ENCODE data around the gene ABHD17B. TPM values are rescaled to one million over a fixed set of nuclear protein-coding genes. Genes with fewer than 3 reads are reported as not detected.
"Not testable (repeated sequence)": the region's sequence is repeated elsewhere in the genome, so short reads cannot be mapped to it uniquely, and the experiment has no call there.

Gene ABHD17B
- polyA plus RNA-seq (2013), result 50.8 TPM

GRCh38 chr9:71911061-71911907, at the start of gene ABHD17B, which contains the start of gene C9orf85:
TSS of gene ABHD17B (minus strand) at chr9:71911193. CDS start at chr9:71875080, 36,113 bp downstream.
TSS of gene C9orf85 (plus strand) at chr9:71911639. CDS start at chr9:71911735, 96 bp downstream.
- peaks cover 18 to 43% (median 26%) of the 10 kb centered on the region in 4 experiments for H3K4me1 ChIP-seq (ENCODE audit: control extremely low read depth in 1 of 4, control insufficient read depth in 4 of 4, insufficient read depth in 4 of 4, low read length in 3 of 4)
- H3K27ac ChIP-seq (ENCODE audit: insufficient read depth in 1 of 2, low read depth in 1 of 2, low read length in 2 of 2, poor library complexity in 1 of 2, severe bottlenecking in 2 of 2), result peak within 1 kb of the TSS; percentile 80 to 90
- CTCF ChIA-PET, result interaction anchor here (0.7 to 1.5 kb wide), 9 partner anchors 12 to 105 kb away, joined by 3 to 7 read pairs (median 3); no protein-coding TSS in a partner anchor
- 0% methylated on average over 34 of the region's 45 CpGs for WGBS (ENCODE audit: insufficient coverage)
- POLR2A ChIA-PET, result interaction anchor here (0.5 to 1.2 kb wide), 7 partner anchors 10 to 142 kb away, joined by 3 to 5 read pairs (median 3); partner anchors contain the start of gene CEMIP2
- no peaks in the 10 kb centered on the region for H3K27me3 ChIP-seq (replicated peaks in 2 of 5; ENCODE audit: control insufficient read depth in 4 of 5, insufficient read depth in 5 of 5, low read length in 4 of 5)
- H3K4me3 ChIP-seq (ENCODE audit: control insufficient read depth in 1 of 7, extremely low read depth in 1 of 7, insufficient read depth in 4 of 7, low read depth in 2 of 7, low read length in 6 of 7), result peak within 1 kb of the TSS; percentile 93 to 99 (median 98)
- peak; percentile 99 to 100 (median 99) for DNase-seq
- peaks cover 0 to 3% (median 0%) of the 10 kb centered on the region in 4 experiments for H3K36me3 ChIP-seq (ENCODE audit: control insufficient read depth in 4 of 4, insufficient read depth in 4 of 4, low read length in 3 of 4)
- H3K9me3 ChIP-seq (ENCODE audit: control extremely low read depth in 1 of 5, control insufficient read depth in 4 of 5, insufficient read depth in 2 of 5, low read depth in 1 of 5, low read length in 4 of 5), result no peaks in the 10 kb centered on the region

GRCh38 chr9:71955300-71955915, 44.4 kb upstream of the ABHD17B start:
- Histone ChIP-seq H3K4me3 (ENCODE audit: control insufficient read depth in 1 of 7, extremely low read depth in 1 of 7, insufficient read depth in 4 of 7, low read depth in 2 of 7, low read length in 6 of 7) (no peak overlapping the region), H3K27me3 (replicated peaks in 2 of 5; ENCODE audit: control insufficient read depth in 4 of 5, insufficient read depth in 5 of 5, low read length in 4 of 5) (no peaks in the 10 kb centered on the region), H3K27ac (ENCODE audit: insufficient read depth in 1 of 2, low read depth in 1 of 2, low read length in 2 of 2, poor library complexity in 1 of 2, severe bottlenecking in 2 of 2) (no peak overlapping the region), H3K4me1 (ENCODE audit: control extremely low read depth in 1 of 4, control insufficient read depth in 4 of 4, insufficient read depth in 4 of 4, low read length in 3 of 4) (no peaks in the 10 kb centered on the region), H3K9me3 (ENCODE audit: control extremely low read depth in 1 of 5, control insufficient read depth in 4 of 5, insufficient read depth in 2 of 5, low read depth in 1 of 5, low read length in 4 of 5) (no peaks in the 10 kb centered on the region), H3K36me3 (ENCODE audit: control insufficient read depth in 4 of 4, insufficient read depth in 4 of 4, low read length in 3 of 4) (peaks cover 2 to 10% (median 6%) of the 10 kb centered on the region in 4 experiments)
- CTCF ChIA-PET, result no interaction called here
- no peak for DNase-seq
- POLR2A ChIA-PET, result interaction anchor here (0.7 kb wide), 1 partner anchor 43 kb away, joined by 6 read pairs; no protein-coding TSS in a partner anchor
- 92% methylated on average over 1 of the region's 1 CpG for whole genome bisulfite sequencing (ENCODE audit: insufficient coverage)

GRCh38 chr9:71954652-71955051, 43.7 kb upstream of the ABHD17B start:
- POLR2A ChIA-PET; H3K27ac ChIP-seq (ENCODE audit: insufficient read depth in 1 of 2, low read depth in 1 of 2, low read length in 2 of 2, poor library complexity in 1 of 2, severe bottlenecking in 2 of 2): not testable (repeated sequence)
- CTCF ChIA-PET, result interaction anchor here (0.7 to 1.1 kb wide), 2 partner anchors 38 to 670 kb away, joined by 3 read pairs; no protein-coding TSS in a partner anchor

GRCh38 chr9:71944754-71945375, 33.9 kb upstream of the ABHD17B start:
- DNase-seq, result no peak
- ChIA-PET CTCF (interaction anchor here (0.6 to 1.4 kb wide), 3 partner anchors 13 to 361 kb away, joined by 3 read pairs; no protein-coding TSS in a partner anchor), POLR2A (no interaction called here)
- no peak overlapping the region for H3K27ac ChIP-seq (ENCODE audit: insufficient read depth in 1 of 2, low read depth in 1 of 2, low read length in 2 of 2, poor library complexity in 1 of 2, severe bottlenecking in 2 of 2)
- H3K4me1 ChIP-seq (ENCODE audit: control extremely low read depth in 1 of 4, control insufficient read depth in 4 of 4, insufficient read depth in 4 of 4, low read length in 3 of 4), result no peaks in the 10 kb centered on the region
- no peaks in the 10 kb centered on the region for H3K9me3 ChIP-seq (ENCODE audit: control extremely low read depth in 1 of 5, control insufficient read depth in 4 of 5, insufficient read depth in 2 of 5, low read depth in 1 of 5, low read length in 4 of 5)
- H3K4me3 ChIP-seq (ENCODE audit: control insufficient read depth in 1 of 7, extremely low read depth in 1 of 7, insufficient read depth in 4 of 7, low read depth in 2 of 7, low read length in 6 of 7), result no peak overlapping the region
- whole genome bisulfite sequencing (ENCODE audit: insufficient coverage), result no CpG with 5 or more reads among the region's 2 CpGs
- no peaks in the 10 kb centered on the region for H3K27me3 ChIP-seq (replicated peaks in 2 of 5; ENCODE audit: control insufficient read depth in 4 of 5, insufficient read depth in 5 of 5, low read length in 4 of 5)
- H3K36me3 ChIP-seq (ENCODE audit: control insufficient read depth in 4 of 4, insufficient read depth in 4 of 4, low read length in 3 of 4), result peaks cover 3 to 7% (median 3%) of the 10 kb centered on the region in 4 experiments

More at GRCh38 chr9:71954652-71955051, 43.7 kb upstream of the ABHD17B start:
- H3K9me3 ChIP-seq (ENCODE audit: control extremely low read depth in 1 of 5, control insufficient read depth in 4 of 5, insufficient read depth in 2 of 5, low read depth in 1 of 5, low read length in 4 of 5); H3K4me3 ChIP-seq (ENCODE audit: control insufficient read depth in 1 of 7, extremely low read depth in 1 of 7, insufficient read depth in 4 of 7, low read depth in 2 of 7, low read length in 6 of 7); DNase-seq; H3K4me1 ChIP-seq (ENCODE audit: control extremely low read depth in 1 of 4, control insufficient read depth in 4 of 4, insufficient read depth in 4 of 4, low read length in 3 of 4); H3K27me3 ChIP-seq (replicated peaks in 2 of 5; ENCODE audit: control insufficient read depth in 4 of 5, insufficient read depth in 5 of 5, low read length in 4 of 5): not testable (repeated sequence)
- H3K36me3 ChIP-seq (ENCODE audit: control insufficient read depth in 4 of 4, insufficient read depth in 4 of 4, low read length in 3 of 4), result peaks cover 2 to 12% (median 8%) of the 10 kb centered on the region in 4 experiments
- WGBS (ENCODE audit: insufficient coverage), result 92% methylated on average over 2 of the region's 2 CpGs

- ChIA-PET CTCF (no interaction called here), POLR2A (interaction anchor here (0.6 kb wide), 1 partner anchor 466 kb away, joined by 3 read pairs; no protein-coding TSS in a partner anchor)
- H3K27me3 ChIP-seq (replicated peaks in 2 of 5; ENCODE audit: control insufficient read depth in 4 of 5, insufficient read depth in 5 of 5, low read length in 4 of 5), result no peaks in the 10 kb centered on the region
- H3K4me3 ChIP-seq (ENCODE audit: control insufficient read depth in 1 of 7, extremely low read depth in 1 of 7, insufficient read depth in 4 of 7, low read depth in 2 of 7, low read length in 6 of 7), result no peak overlapping the region
- H3K4me1 ChIP-seq (ENCODE audit: control extremely low read depth in 1 of 4, control insufficient read depth in 4 of 4, insufficient read depth in 4 of 4, low read length in 3 of 4), result no peaks in the 10 kb centered on the region
- no peaks in the 10 kb centered on the region for H3K9me3 ChIP-seq (ENCODE audit: control extremely low read depth in 1 of 5, control insufficient read depth in 4 of 5, insufficient read depth in 2 of 5, low read depth in 1 of 5, low read length in 4 of 5)
- 100% methylated on average over 2 of the region's 2 CpGs for WGBS (ENCODE audit: insufficient coverage)
- no peak for DNase-seq
- H3K36me3 ChIP-seq (ENCODE audit: control insufficient read depth in 4 of 4, insufficient read depth in 4 of 4, low read length in 3 of 4), result no peaks in the 10 kb centered on the region
- no peak overlapping the region for H3K27ac ChIP-seq (ENCODE audit: insufficient read depth in 1 of 2, low read depth in 1 of 2, low read length in 2 of 2, poor library complexity in 1 of 2, severe bottlenecking in 2 of 2)
These were observed 31.1 kb upstream of the ABHD17B start for GRCh38 chr9:71941998-71942567.

DNA sequence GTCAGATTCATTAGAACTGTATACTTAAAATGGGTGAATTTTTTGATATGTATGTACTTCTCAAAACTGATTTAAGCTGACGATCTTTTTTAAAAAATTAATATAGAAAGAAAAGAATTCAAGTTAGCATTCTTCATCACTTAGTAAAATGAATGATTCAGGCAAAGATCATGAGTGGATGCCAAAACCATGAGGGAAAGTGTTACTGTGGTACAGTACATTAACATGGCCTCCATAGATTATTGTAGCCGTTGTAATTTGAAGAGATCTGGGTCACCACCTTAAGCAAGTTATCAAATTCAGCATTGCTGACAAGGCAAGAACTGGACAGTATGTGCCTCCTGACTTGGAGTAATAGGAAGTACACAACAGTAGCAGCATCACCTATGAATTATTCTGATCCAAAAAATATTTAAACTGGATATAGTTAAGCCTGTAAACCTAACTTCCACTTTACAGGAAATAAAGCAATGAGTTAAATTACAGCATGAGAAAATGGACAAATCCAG, 30.1 kb upstream of the ABHD17B start:
- Histone ChIP-seq H3K9me3 (ENCODE audit: control extremely low read depth in 1 of 5, control insufficient read depth in 4 of 5, insufficient read depth in 2 of 5, low read depth in 1 of 5, low read length in 4 of 5) (no peaks in the 10 kb centered on the region), H3K27me3 (replicated peaks in 2 of 5; ENCODE audit: control insufficient read depth in 4 of 5, insufficient read depth in 5 of 5, low read length in 4 of 5) (no peaks in the 10 kb centered on the region), H3K4me1 (ENCODE audit: control extremely low read depth in 1 of 4, control insufficient read depth in 4 of 4, insufficient read depth in 4 of 4, low read length in 3 of 4) (peaks cover 0 to 1% (median 0%) of the 10 kb centered on the region in 4 experiments), H3K4me3 (ENCODE audit: control insufficient read depth in 1 of 7, extremely low read depth in 1 of 7, insufficient read depth in 4 of 7, low read depth in 2 of 7, low read length in 6 of 7) (no peak overlapping the region), H3K27ac (ENCODE audit: insufficient read depth in 1 of 2, low read depth in 1 of 2, low read length in 2 of 2, poor library complexity in 1 of 2, severe bottlenecking in 2 of 2) (no peak overlapping the region), H3K36me3 (ENCODE audit: control insufficient read depth in 4 of 4, insufficient read depth in 4 of 4, low read length in 3 of 4) (no peaks in the 10 kb centered on the region)
- POLR2A ChIA-PET, result no interaction called here
- DNase-seq, result no peak
- CTCF ChIA-PET, result no interaction called here
- WGBS (ENCODE audit: insufficient coverage), result 100% methylated on average over 1 of the region's 2 CpGs
